HG02970 (cell line): Measurements from ENCODE around the gene PARD6A.
"Not testable (repeated sequence)": the region's sequence is repeated elsewhere in the genome, so short reads cannot be mapped to it uniquely, and the experiment has no call there.

Experiments
- ATAC-seq: cut with Tn5 transposase; IDR thresholded peaks from one replicate; pipeline ENCODE4 v1.9.1; 2021; ENCODE audit warnings: mild to moderate bottlenecking, moderate library complexity, moderate number of reproducible peaks; ENCODE audit not compliant: unreplicated experiment, low FRiP score

PARD6A gene

GRCh38 chr16:67679935-67680897 lies 19.5 kb downstream of the PARD6A start:
- ATAC-seq = no peak

GRCh38 chr16:67683767-67684166 lies 23.0 kb downstream of the PARD6A start:
- no peak for ATAC-seq

- no peak for ATAC-seq
Observed at GRCh38 chr16:67685388-67686112, 24.8 kb downstream of the PARD6A start.

GRCh38 chr16:67693517-67694285 lies 32.9 kb downstream of the PARD6A start:
- not testable (repeated sequence) for ATAC-seq

GRCh38 chr16:67694611-67695010 lies 33.9 kb downstream of the PARD6A start:
- no peak for ATAC-seq

GRCh38 chr16:67697422-67698185 lies 36.8 kb downstream of the PARD6A start:
- no peak for ATAC-seq

- no peak for ATAC-seq
Observed at GRCh38 chr16:67699265-67699664, 38.5 kb downstream of the PARD6A start.

- ATAC-seq = no peak
Observed at GRCh38 chr16:67701420-67701819, 40.7 kb downstream of the PARD6A start.

GRCh38 chr16:67702130-67702529 lies 41.4 kb downstream of the PARD6A start:
- no peak for ATAC-seq

GRCh38 chr16:67703626-67704025 lies 42.9 kb downstream of the PARD6A start:
- no peak for ATAC-seq

GRCh38 chr16:67704110-67704509 lies 43.4 kb downstream of the PARD6A start:
- no peak for ATAC-seq

- no peak for ATAC-seq
Observed at GRCh38 chr16:67707210-67707609, 46.5 kb downstream of the PARD6A start.

- no peak for ATAC-seq
Observed at GRCh38 chr16:67707790-67708189, 47.0 kb downstream of the PARD6A start.

- no peak for ATAC-seq
Observed at GRCh38 chr16:67708368-67708771, 47.6 kb downstream of the PARD6A start.

- no peak for ATAC-seq
Observed at GRCh38 chr16:67709050-67709449, 48.3 kb downstream of the PARD6A start.

GRCh38 chr16:67710607-67711006 lies 49.8 kb downstream of the PARD6A start:
- no peak for ATAC-seq
